HCT116 (cell line): ENCODE data around the gene PPY. TPM values are rescaled to one million over a fixed set of nuclear protein-coding genes. Genes with fewer than 3 reads are reported as not detected.

Experiments used
- ATAC-seq: fragments of 200-7000 bp; cut with Tn5 transposase; 2 replicates; pipeline ENCODE4 v1.9.1; 2020; ENCODE audit warnings: mild to moderate bottlenecking, moderate library complexity
- BruUV-seq: library from RNA; stranded (reverse); fragments of 400-500 nt; replicated peaks from 2 replicates; lab custom pipeline; 2021; lab: Mats Ljungman, UMichigan
- CTCF ChIA-PET: fragments of 300-600 bp; sonication (Branson Sonifier 250); formaldehyde crosslinking; loops from one replicate; lab custom pipeline; 2021; ENCODE audit warnings: antibody characterized with exemption; lab: Charles Lee
- POLR2A ChIA-PET: fragments of 300-600, 350-600 bp; sonication (Branson Sonifier 250); formaldehyde crosslinking; loops from one replicate; lab custom pipeline; 2021; ENCODE audit warnings: antibody characterized with exemption; lab: Charles Lee
- RAD21 ChIA-PET, 2 experiments: fragments of 300-600 bp; sonication (Branson Sonifier 250); formaldehyde crosslinking; loops; one replicate each; lab custom pipeline; 2023; ENCODE audit warnings: low total read pairs in 2 of 2; ENCODE audit not compliant: uncharacterized antibody in 2 of 2, unreplicated experiment in 2 of 2, low non-redundant PET in 1 of 2; lab: Charles Lee
- DNase-seq: peaks from one replicate; pipeline ENCODE4 v3.0.0-alpha.2; 2010; ENCODE audit warnings: low read depth, low spot score
- H2AFZ ChIP-seq: fragments of 200-600 bp; shearing (Covaris generic), sonication (generic); 2 replicates; pipeline ENCODE4 v1.6.1; 2017; ENCODE audit warnings: low read depth, mixed run types, mixed read lengths, antibody characterized with exemption, low read length; ENCODE audit not compliant: poor library complexity, severe bottlenecking
- H3K27ac ChIP-seq: 2 replicates; pipeline ENCODE4 v1.5.1; 2012; ENCODE audit warnings: low read depth, low read length
- H3K27me3 ChIP-seq: fragments of 200-600 bp; sonication (generic); 2 replicates; pipeline ENCODE4 v1.6.1; 2016; ENCODE audit warnings: mixed run types, low read length, mixed read lengths; ENCODE audit not compliant: insufficient read depth
- H3K36me3 ChIP-seq, 2 experiments: fragments of 200-500 bp in 1 of 2; fragments of 200-600 bp in 1 of 2; sonication (Bioruptor generic) in 1 of 2; sonication (generic) in 1 of 2; 2 replicates each; pipeline versions ENCODE4 v1.5.1 to v1.6.1; 2014 to 2016; ENCODE audit warnings: low read length in 2 of 2, inconsistent platforms in 1 of 2, mixed read lengths in 1 of 2, mixed run types in 1 of 2; ENCODE audit not compliant: insufficient read depth in 2 of 2, control insufficient read depth in 1 of 2
- H3K4me1 ChIP-seq, 2 experiments: fragments of 200-600 bp in 1 of 2; sonication (generic) in 1 of 2; 2 replicates each; pipeline versions ENCODE4 v1.5.1 to v1.6.1; 2012 to 2017; ENCODE audit warnings: low read length in 2 of 2, inconsistent platforms in 1 of 2, mild to moderate bottlenecking in 1 of 2, mixed read lengths in 1 of 2, mixed run types in 1 of 2, moderate library complexity in 1 of 2; ENCODE audit not compliant: insufficient read depth in 2 of 2, control insufficient read depth in 1 of 2
- H3K4me2 ChIP-seq: fragments of 200-600 bp; sonication (generic); 2 replicates; pipeline ENCODE4 v1.6.1; 2017; ENCODE audit warnings: mixed run types, low read length, mixed read lengths
- H3K4me3 ChIP-seq, 2 experiments: fragments of 200-600 bp in 1 of 2; sonication (generic) in 1 of 2; replicated peaks in 1 of 2; 2 replicates each; pipeline ENCODE4 v1.5.1; 2011 to 2016; ENCODE audit warnings: low read length in 2 of 2, control low read depth in 1 of 2, low read depth in 1 of 2, mild to moderate bottlenecking in 1 of 2, mixed read lengths in 1 of 2, mixed run types in 1 of 2
- H3K79me2 ChIP-seq: fragments of 200-600 bp; sonication (generic); 2 replicates; pipeline ENCODE4 v1.6.1; 2017; ENCODE audit warnings: mild to moderate bottlenecking, mixed run types, low read length, moderate library complexity, mixed read lengths; ENCODE audit not compliant: insufficient read depth
- H3K9ac ChIP-seq: fragments of 200-600 bp; sonication (generic); 2 replicates; pipeline ENCODE4 v1.6.1; 2016; ENCODE audit warnings: low read length, mixed read lengths
- H3K9me2 ChIP-seq: fragments of 200-600 bp; sonication (generic), shearing (Covaris generic); 2 replicates; pipeline ENCODE4 v1.6.1; 2017; ENCODE audit warnings: mixed run types, mild to moderate bottlenecking, moderate library complexity; ENCODE audit not compliant: insufficient read depth
- H3K9me3 ChIP-seq, 2 experiments: fragments of 200-500 bp in 1 of 2; fragments of 200-600 bp in 1 of 2; sonication (Bioruptor generic) in 1 of 2; sonication (generic) in 1 of 2; 2 replicates each; pipeline ENCODE4 v1.6.1; 2014 to 2017; ENCODE audit warnings: low read length in 2 of 2, mixed read lengths in 2 of 2, inconsistent platforms in 1 of 2, low read depth in 1 of 2, mild to moderate bottlenecking in 1 of 2, mixed run types in 1 of 2, moderate library complexity in 1 of 2; ENCODE audit not compliant: control insufficient read depth in 1 of 2, insufficient read depth in 1 of 2
- H4K20me1 ChIP-seq: fragments of 200-600 bp; sonication (generic), shearing (Covaris generic); 2 replicates; pipeline ENCODE4 v1.6.1; 2017; ENCODE audit warnings: mixed run types, mild to moderate bottlenecking, moderate library complexity; ENCODE audit not compliant: insufficient read depth
- CBX3 ChIP-seq: IDR thresholded peaks from 2 replicates; pipeline ENCODE4 v1.6.1; 2012; ENCODE audit warnings: low read depth
- ELF1 ChIP-seq: IDR thresholded peaks from 2 replicates; pipeline ENCODE4 v1.6.1; 2012; ENCODE audit warnings: low read depth, borderline replicate concordance
- EZH2phosphoT487 ChIP-seq: fragments of 200-600 bp; IDR thresholded peaks from 2 replicates; pipeline ENCODE4 v1.6.1; 2018; ENCODE audit warnings: antibody characterized with exemption, borderline replicate concordance
- FOSL1 ChIP-seq: IDR thresholded peaks from 2 replicates; pipeline ENCODE4 v1.6.1; 2012; ENCODE audit warnings: low read depth
- POLR2A ChIP-seq: IDR thresholded peaks from 2 replicates; pipeline ENCODE4 v1.7.0; 2011; ENCODE audit warnings: borderline replicate concordance; ENCODE audit not compliant: insufficient read depth, insufficient read length; ENCODE audit errors: extremely low read depth
- POLR2AphosphoS5 ChIP-seq: IDR thresholded peaks from 2 replicates; pipeline ENCODE4 v1.6.1; 2011; ENCODE audit warnings: mild to moderate bottlenecking, low read depth, low read length, moderate library complexity
- SIN3A ChIP-seq: IDR thresholded peaks from 2 replicates; pipeline ENCODE4 v1.6.1; 2012; ENCODE audit warnings: low read depth
- SRF ChIP-seq: IDR thresholded peaks from 2 replicates; pipeline ENCODE4 v1.6.1; 2012; ENCODE audit warnings: low read depth
- YY1 ChIP-seq: IDR thresholded peaks from 2 replicates; pipeline ENCODE4 v1.6.1; 2011; ENCODE audit warnings: low read length, low read depth, moderate library complexity, mild to moderate bottlenecking; ENCODE audit not compliant: insufficient replicate concordance; ENCODE audit errors: extremely low read depth
- ZFX ChIP-seq: fragments of 450-650 bp; IDR thresholded peaks from 2 replicates; pipeline ENCODE4 v1.6.1; 2017
- ZNF274 ChIP-seq: fragments of 200-500 bp; sonication (Bioruptor generic); IDR thresholded peaks from 2 replicates; pipeline ENCODE4 v1.6.1; 2014; ENCODE audit warnings: mild to moderate bottlenecking, low read depth, low read length, inconsistent platforms
- intact Hi-C: fragments of 100-400 bp; cut with micrococcal nuclease; formaldehyde crosslinking; loops from 2 replicates; pipeline ENCODE4 v1.10.0; 2022
- total RNA-seq: library from RNA; stranded (reverse); gene quantifications from one replicate; pipeline ENCODE4 v1.2.1, GENCODE V29; 2021; ENCODE audit not compliant: unreplicated experiment
- TF ChIP-seq, protein P1 (sequence below): IDR thresholded peaks from 2 replicates; pipeline ENCODE4 v1.6.1; 2012; ENCODE audit warnings: low read depth
- TF ChIP-seq, protein P2 (sequence below): IDR thresholded peaks from 2 replicates; pipeline ENCODE4 v1.6.1; 2012
- TF ChIP-seq, protein P3 (sequence below), 3 experiments: fragments of 200-600 bp in 1 of 3; sonication (generic) in 1 of 3; IDR thresholded peaks in 2 of 3; conservative IDR thresholded peaks in 1 of 3; 2 replicates each; pipeline ENCODE4 v1.5.1; 2012 to 2017; ENCODE audit warnings: low read depth in 2 of 3, low read length in 2 of 3, antibody characterized with exemption in 1 of 3, borderline replicate concordance in 1 of 3, control low read depth in 1 of 3, mild to moderate bottlenecking in 1 of 3, mixed read lengths in 1 of 3, mixed run types in 1 of 3, moderate library complexity in 1 of 3; ENCODE audit not compliant: insufficient read depth in 1 of 3

PPY gene
- total RNA-seq, 1 experiment from 2014 or later = not detected

DNA sequence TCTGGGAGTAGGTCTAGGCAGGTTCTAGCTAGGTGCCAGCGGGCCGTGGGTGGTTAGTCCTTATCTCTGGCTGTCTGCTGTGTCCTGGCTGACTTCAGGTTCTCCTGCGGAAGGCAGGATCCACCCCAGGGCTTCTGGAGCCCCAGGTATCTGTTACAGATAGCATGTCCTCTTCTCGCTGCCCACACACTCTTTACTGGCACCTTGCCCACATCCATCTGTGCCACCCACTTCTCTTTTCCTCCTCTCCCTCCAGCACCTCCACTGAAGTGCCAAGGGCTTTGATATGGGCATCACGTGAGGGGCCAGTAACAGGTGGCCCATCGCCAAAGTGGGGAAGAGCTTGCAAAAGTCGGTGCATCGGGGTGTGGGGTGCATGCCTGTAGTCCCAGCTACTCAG is 30.4 kb downstream of the PPY start:
- H3K9me3 ChIP-seq = no peaks in the 10 kb centered on the region
- RAD21 ChIA-PET = no interaction called here
- H3K4me2 ChIP-seq = no peak overlapping the region
- no peak overlapping the region for H3K9ac ChIP-seq
- no peaks in the 10 kb centered on the region for H3K9me2 ChIP-seq
- no peak overlapping the region for H3K4me3 ChIP-seq
- TF ChIP-seq, protein P1, sequence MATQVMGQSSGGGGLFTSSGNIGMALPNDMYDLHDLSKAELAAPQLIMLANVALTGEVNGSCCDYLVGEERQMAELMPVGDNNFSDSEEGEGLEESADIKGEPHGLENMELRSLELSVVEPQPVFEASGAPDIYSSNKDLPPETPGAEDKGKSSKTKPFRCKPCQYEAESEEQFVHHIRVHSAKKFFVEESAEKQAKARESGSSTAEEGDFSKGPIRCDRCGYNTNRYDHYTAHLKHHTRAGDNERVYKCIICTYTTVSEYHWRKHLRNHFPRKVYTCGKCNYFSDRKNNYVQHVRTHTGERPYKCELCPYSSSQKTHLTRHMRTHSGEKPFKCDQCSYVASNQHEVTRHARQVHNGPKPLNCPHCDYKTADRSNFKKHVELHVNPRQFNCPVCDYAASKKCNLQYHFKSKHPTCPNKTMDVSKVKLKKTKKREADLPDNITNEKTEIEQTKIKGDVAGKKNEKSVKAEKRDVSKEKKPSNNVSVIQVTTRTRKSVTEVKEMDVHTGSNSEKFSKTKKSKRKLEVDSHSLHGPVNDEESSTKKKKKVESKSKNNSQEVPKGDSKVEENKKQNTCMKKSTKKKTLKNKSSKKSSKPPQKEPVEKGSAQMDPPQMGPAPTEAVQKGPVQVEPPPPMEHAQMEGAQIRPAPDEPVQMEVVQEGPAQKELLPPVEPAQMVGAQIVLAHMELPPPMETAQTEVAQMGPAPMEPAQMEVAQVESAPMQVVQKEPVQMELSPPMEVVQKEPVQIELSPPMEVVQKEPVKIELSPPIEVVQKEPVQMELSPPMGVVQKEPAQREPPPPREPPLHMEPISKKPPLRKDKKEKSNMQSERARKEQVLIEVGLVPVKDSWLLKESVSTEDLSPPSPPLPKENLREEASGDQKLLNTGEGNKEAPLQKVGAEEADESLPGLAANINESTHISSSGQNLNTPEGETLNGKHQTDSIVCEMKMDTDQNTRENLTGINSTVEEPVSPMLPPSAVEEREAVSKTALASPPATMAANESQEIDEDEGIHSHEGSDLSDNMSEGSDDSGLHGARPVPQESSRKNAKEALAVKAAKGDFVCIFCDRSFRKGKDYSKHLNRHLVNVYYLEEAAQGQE = no peak
- TF ChIP-seq ZNF274 (no peak), POLR2AphosphoS5 (no peak), SIN3A (no peak), CBX3 (no peak), POLR2A (no peak), EZH2phosphoT487 (no peak), FOSL1 (no peak), ELF1 (no peak), YY1 (no peak), ZFX (no peak), SRF (no peak)
- TF ChIP-seq, protein P2, sequence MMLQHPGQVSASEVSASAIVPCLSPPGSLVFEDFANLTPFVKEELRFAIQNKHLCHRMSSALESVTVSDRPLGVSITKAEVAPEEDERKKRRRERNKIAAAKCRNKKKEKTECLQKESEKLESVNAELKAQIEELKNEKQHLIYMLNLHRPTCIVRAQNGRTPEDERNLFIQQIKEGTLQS = no peak
- TF ChIP-seq, protein P3, sequence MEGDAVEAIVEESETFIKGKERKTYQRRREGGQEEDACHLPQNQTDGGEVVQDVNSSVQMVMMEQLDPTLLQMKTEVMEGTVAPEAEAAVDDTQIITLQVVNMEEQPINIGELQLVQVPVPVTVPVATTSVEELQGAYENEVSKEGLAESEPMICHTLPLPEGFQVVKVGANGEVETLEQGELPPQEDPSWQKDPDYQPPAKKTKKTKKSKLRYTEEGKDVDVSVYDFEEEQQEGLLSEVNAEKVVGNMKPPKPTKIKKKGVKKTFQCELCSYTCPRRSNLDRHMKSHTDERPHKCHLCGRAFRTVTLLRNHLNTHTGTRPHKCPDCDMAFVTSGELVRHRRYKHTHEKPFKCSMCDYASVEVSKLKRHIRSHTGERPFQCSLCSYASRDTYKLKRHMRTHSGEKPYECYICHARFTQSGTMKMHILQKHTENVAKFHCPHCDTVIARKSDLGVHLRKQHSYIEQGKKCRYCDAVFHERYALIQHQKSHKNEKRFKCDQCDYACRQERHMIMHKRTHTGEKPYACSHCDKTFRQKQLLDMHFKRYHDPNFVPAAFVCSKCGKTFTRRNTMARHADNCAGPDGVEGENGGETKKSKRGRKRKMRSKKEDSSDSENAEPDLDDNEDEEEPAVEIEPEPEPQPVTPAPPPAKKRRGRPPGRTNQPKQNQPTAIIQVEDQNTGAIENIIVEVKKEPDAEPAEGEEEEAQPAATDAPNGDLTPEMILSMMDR (IDR thresholded peaks at IDR 0.05 in 2 of 3, conservative IDR thresholded peaks at IDR 0.05 in 1 of 3; ENCODE audit: borderline replicate concordance in 1 of 3, insufficient read depth in 1 of 3, low read depth in 2 of 3, low read length in 2 of 3) = no peak
- no peaks in the 10 kb centered on the region for H3K36me3 ChIP-seq
- no peaks in the 10 kb centered on the region for H3K27me3 ChIP-seq
- intact Hi-C loops = no loop called here
- CTCF ChIA-PET = no interaction called here
- H4K20me1 ChIP-seq = no peaks in the 10 kb centered on the region
- DNase-seq (no peak), ATAC-seq (no peak)
- no TSS peak for BruUV-seq
- no peaks in the 10 kb centered on the region for H3K79me2 ChIP-seq
- POLR2A ChIA-PET = no interaction called here
- H3K27ac ChIP-seq = no peak overlapping the region
- H2AFZ ChIP-seq = no peak overlapping the region
- H3K4me1 ChIP-seq = peaks cover 10 to 18% of the 10 kb centered on the region in 2 experiments
